HG03442 (cell line): ENCODE measurements around the gene THSD7A.
A peak's percentile ranks its signal among the peaks of the same experiment; 100 is the strongest.

Source experiments
- ATAC-seq: cut with Tn5 transposase; IDR thresholded peaks from one replicate; pipeline ENCODE4 v1.9.1; 2021; ENCODE audit warnings: mild to moderate bottlenecking, moderate library complexity; ENCODE audit not compliant: unreplicated experiment

THSD7A gene

GRCh38 chr7:11591943-11592342, 240.1 kb downstream of the THSD7A start:
- ATAC-seq: no peak

- no peak for ATAC-seq
These were observed 240.9 kb downstream of the THSD7A start for GRCh38 chr7:11591055-11591633.

DNA sequence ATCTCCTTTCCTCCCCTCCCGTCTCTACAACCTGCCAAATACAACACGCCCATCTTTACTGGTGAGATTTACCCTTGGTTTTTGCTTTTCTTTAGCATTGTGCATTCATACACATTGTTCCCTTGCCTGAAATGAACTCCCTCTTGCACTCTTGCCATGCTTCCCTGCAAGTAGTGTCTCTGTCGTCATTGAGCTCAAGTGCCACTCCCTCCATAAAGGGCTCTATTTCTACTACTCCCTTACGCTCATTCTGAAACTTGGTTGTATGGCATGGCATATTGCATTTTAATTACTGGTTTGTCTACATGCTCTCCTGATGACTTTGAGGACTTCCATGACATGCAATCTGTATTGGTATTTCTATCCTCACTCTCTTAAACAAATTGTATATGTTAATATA, 242.7 kb downstream of the THSD7A start:
- no peak for ATAC-seq

DNA sequence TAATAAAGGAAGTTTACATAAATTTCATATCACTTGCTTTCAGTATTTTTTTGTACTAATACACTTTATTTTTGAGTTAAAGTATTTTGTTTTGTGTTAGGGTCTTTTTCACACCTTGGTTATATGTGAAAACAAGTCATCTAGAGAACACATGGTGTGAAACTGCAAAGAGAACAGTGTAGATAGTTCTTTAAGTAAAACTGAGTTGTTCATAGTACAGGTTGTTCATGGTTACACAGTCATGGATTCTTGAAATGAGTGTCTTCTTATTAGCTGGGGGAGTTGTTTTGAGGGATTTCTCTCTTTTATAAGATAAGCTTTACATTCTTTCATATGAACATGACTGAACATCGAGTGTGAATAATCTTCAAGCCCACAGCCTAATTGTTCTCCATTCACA, 244.2 kb downstream of the THSD7A start:
- no peak for ATAC-seq

DNA sequence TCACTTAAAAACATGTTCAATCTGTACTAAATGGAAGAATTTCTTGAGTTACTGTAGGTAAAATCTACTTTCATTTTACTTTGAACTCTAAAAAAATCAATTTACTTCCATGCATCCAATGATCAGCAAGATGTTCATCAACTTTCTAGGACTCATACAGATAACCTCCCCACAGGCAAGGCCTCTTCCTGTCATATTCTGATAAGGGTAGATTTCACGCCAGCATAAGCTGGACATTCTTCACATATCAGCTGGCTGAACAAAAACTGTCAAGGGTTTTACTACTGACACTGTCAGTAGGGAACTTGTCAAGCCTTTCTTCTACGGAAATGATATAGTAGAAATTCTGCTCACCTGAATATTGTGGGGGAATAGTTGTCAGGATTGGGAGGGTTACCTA, 244.9 kb downstream of the THSD7A start:
- no peak for ATAC-seq

GRCh38 chr7:11584406-11585031, 247.5 kb downstream of the THSD7A start:
- ATAC-seq: no peak

DNA sequence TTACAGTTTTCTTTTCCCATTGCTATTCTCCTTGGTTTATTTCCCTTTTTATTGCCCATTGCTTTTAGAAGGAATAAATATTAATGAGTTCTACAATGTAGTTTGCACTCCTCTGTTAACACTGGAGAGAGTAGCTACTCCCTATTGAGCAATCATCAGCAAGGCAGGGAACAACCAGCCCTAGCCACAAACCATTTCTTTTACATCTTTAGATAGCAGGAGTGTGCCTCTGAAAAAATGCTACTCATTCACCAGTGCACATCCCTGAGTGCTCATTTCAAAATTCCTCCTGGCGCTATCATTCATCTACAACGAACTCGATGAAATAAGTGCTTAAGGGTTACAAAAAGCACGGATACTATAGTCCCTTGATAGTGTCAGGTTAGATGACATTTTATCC, 252.9 kb downstream of the THSD7A start:
- no peak for ATAC-seq

- ATAC-seq: no peak
These were observed 255.7 kb downstream of the THSD7A start for GRCh38 chr7:11576310-11576709.

DNA sequence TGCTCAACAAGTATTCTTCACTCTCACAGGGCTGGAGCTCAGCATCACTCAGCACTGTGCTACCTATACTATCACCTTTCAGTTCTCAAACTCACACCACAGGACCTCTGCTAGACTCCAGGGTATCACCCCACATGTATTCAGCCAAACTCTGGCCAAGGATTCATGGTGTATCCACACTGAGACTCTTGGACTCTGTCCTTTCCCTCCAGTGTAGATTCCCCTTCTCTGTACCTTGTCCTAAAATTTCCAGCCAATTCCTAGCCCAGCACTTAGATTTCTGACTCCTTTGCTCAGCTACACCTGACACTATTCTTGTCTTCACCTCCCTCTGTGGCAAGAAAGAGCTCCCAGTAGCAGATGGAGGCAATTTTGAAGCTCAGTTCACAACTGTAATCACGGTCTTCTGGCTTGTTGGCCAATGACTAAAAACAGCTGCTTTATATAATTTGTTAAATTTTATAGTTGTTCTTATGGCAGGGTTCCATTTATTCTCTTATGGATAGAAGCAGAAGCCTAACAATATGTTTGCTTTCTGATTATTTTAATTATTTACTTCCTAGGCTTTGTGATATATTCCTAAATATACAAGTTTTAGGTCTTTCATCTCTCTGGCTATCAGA, 258.8 kb downstream of the THSD7A start:
- no peak for ATAC-seq

GRCh38 chr7:11570922-11571550, 261.0 kb downstream of the THSD7A start:
- ATAC-seq: no peak

DNA sequence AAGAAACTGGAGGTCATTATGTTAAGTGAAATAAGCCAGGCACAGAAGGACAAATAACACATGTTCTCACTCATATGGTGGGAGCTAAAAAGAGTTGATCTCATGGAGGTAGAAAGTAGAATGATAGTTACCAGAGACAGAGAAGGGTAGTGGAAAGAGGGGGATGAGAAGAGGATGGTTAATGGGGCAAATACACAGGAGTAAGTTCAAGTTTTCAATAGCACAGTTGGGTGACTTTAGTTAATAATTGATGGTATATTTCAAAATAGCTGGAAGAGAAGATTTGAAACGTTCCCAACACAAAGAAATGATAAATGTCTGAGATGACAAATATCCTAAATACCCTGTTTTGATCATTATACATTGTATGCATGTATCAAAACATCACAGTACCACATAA, 261.8 kb downstream of the THSD7A start:
- no peak for ATAC-seq

DNA sequence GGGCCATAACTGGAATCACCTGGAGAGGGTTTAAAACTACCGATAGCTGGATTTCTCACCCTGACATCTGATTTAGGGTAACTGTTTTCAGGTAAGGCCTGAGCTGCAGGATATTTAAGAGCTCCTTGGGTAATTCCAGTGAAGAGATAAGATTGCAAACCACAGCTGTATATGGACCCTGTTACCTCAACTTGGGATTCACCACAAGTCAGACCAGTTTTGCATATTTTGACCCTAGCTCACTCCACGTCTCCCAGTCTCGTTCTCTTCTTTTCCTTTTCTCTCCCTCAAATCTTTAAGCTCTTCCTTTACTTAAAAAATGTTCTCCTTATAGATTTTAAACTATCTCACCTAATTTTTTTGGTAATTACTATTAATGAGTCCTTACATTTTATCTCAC, 264.4 kb downstream of the THSD7A start:
- ATAC-seq: no peak

DNA sequence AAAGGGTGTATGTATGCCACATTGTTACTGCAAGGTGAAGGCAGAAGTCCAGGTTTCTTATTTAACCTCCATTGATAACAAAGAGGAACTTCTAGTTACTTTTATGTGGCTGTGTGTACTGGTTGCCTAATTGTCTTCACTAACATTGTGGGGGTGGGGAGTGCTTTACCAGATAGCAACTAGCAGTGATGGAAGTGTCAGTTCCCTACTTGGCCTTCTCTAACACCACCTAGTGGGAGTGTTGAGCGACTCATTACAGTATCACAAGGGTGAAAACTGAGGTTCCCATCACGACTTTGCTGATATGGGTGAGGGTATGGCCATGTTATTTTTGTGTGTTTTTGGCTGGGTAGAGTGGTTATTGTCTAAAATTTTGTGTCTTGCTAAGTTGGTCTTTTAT, 274.4 kb downstream of the THSD7A start:
- peak; percentile 94 for ATAC-seq

DNA sequence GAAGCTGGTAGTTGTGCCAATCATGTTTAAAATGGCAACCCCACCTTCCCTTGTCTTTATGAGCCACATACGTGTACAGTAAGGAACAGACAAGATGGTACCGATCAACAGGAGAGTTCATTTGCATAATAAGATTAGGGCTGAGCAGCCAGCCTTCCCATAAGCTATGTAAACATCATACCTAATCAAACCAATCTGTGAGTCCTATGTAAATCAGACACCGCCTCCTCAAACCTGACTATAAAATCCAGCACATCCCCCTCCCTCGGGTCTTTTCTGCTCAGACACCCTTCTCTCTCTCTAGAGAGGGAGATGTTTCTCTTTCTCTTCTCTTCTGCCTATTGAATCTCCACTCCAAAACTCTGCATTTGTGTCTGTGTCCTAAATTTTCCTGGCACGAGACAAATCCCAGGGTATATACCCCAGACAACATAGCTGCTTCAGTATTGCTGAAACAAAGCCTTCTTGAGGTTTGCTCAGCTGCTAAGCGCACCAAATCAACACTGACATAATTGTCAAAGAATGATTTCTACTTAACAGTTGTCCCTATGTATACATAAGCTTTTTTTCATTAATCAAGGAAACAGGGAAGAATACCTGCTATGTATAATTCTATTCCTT, 279.2 kb downstream of the THSD7A start:
- no peak for ATAC-seq

GRCh38 chr7:11551470-11551869, 280.5 kb downstream of the THSD7A start:
- ATAC-seq: no peak

DNA sequence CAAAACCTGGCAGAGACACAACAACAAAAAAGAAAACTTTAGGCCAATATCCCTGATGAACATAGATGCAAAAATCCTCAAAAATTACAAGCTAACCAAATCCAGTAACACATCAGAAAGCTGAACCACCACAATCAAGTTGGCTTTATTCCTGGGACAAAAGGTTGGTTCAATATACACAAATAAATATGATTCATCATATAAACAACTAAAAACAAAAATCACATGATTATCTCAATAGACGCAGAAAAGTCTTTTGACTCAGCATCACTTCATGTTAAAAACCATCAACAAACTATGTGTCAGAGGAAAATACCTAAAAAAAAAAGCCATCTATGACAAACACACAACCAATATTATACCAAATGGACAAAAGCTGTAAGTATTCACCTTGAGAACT, 283.5 kb downstream of the THSD7A start:
- no peak for ATAC-seq

DNA sequence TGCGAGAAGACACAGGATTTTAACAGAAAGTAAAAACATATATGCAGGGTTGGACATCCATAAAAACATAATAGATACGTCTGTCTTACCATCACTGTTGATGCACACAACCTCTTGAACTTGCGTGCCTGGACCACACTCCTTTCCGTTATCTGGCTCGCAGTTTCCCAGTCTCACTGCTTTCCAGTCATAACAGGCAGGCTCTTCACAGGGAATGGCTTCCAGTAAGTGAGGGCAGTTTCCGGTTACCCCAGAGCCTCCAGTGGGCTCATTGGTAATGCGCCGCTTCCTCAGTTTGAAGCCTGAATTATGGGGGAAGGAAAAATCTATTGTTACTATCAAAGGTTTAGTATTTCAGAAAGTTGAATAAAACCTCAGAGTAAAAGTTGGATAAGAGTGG, 290.7 kb downstream of the THSD7A start:
- ATAC-seq: no peak

GRCh38 chr7:11540271-11540761, 291.7 kb downstream of the THSD7A start:
- ATAC-seq: peak; percentile 25

DNA sequence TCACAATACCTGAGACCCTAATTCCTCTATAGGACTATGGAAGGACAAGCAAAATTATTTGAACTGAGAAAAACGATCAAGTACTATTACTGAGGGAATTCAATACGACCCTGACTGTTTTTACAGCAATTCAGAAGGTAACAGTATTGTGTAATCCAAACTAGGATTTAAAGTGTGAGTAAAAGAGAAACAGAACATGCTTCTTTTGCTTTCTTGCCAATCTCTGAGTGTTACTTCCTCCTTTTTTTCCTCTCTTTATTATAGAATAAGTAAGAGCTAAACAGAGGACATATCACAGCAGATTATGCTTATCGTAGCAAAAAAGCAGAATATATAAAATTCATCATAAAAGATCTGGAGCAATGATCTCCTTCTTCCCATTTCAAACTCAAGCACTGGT, 292.1 kb downstream of the THSD7A start:
- ATAC-seq: peak; percentile 39

DNA sequence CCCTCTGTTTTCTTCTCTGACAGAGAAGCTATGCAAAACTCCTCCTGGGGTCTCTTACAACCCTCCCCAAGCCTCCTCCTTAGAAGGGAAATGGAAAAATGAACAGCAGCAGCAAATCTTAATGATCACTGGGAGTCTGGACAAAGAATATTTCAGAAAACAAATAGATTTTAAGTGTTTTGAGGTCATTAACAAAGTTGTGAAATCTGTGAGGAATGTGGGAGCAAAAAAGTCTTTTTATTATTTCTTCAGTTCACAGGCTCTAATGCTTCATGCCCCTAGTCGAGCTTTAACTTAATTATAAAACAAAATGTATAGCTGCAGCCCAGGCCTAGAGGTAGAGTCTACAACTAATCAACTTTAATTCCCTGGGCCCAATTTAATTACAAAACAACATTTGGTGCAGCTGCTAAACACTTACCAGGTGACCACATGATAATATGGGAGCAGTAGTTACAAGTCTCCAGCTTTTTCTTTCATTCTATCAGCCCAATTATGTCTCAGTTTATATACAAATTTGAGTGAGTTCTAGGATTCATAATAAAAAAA, 293.2 kb downstream of the THSD7A start:
- no peak for ATAC-seq

GRCh38 chr7:11533229-11533820, 298.7 kb downstream of the THSD7A start:
- ATAC-seq: no peak
